Panc1 (cell line): ENCODE results near the gene NRK. TPM values are rescaled to one million over a fixed set of nuclear protein-coding genes. Genes with fewer than 3 reads are reported as not detected.

Experiments
- ATAC-seq: fragments of 200-7000 bp; cut with Tn5 transposase; 2 replicates; pipeline ENCODE4 v1.9.1; 2020; ENCODE audit warnings: mild to moderate bottlenecking, moderate library complexity
- Bru-seq: library from RNA; stranded (reverse); fragments of 400-500 nt; gene quantifications from one replicate; lab custom pipeline; 2021; lab: Mats Ljungman, UMichigan
- BruChase-seq, 2 experiments: library from RNA; stranded (reverse); fragments of 400-500 nt; gene quantifications; one replicate each; lab custom pipeline; 2021; lab: Mats Ljungman, UMichigan
- BruUV-seq: library from RNA; stranded (reverse); fragments of 400-500 nt; replicated peaks from 2 replicates; lab custom pipeline; 2021; lab: Mats Ljungman, UMichigan
- CTCF ChIA-PET: fragments of 300-600 bp; sonication (Branson Sonifier 250); formaldehyde crosslinking; loops from one replicate; lab custom pipeline; 2022; ENCODE audit warnings: antibody characterized with exemption; lab: Charles Lee
- POLR2A ChIA-PET: fragments of 300-600 bp; sonication (Branson Sonifier 250); formaldehyde crosslinking; loops from one replicate; lab custom pipeline; 2022; ENCODE audit warnings: antibody characterized with exemption; lab: Charles Lee
- DNase-seq: peaks from one replicate; pipeline ENCODE4 v3.0.0-alpha.2; 2010; ENCODE audit warnings: low read depth, low spot score
- H3K27ac ChIP-seq: 2 replicates; pipeline ENCODE4 v1.5.1; 2011; ENCODE audit warnings: mild to moderate bottlenecking, low read length, inconsistent platforms
- H3K27me3 ChIP-seq: fragments of 200-500 bp; sonication (Bioruptor generic); 2 replicates; pipeline ENCODE4 v1.6.0; 2014; ENCODE audit warnings: low read length, inconsistent platforms; ENCODE audit not compliant: control insufficient read depth, insufficient read depth
- H3K36me3 ChIP-seq: fragments of 200-500 bp; sonication (Bioruptor generic); 2 replicates; pipeline ENCODE4 v1.5.1; 2014; ENCODE audit warnings: inconsistent platforms, mild to moderate bottlenecking, low read length, moderate library complexity; ENCODE audit not compliant: control insufficient read depth, insufficient read depth
- H3K4me1 ChIP-seq: 2 replicates; pipeline ENCODE4 v1.5.1; 2011; ENCODE audit warnings: inconsistent platforms, mild to moderate bottlenecking, low read length, moderate library complexity; ENCODE audit not compliant: control insufficient read depth, insufficient read depth
- H3K4me3 ChIP-seq, 2 experiments: 2 replicates each; pipeline ENCODE4 v1.5.1; 2011 to 2012; ENCODE audit warnings: low read depth in 2 of 2, low read length in 2 of 2, mild to moderate bottlenecking in 2 of 2, inconsistent platforms in 1 of 2, moderate library complexity in 1 of 2
- H3K9me3 ChIP-seq: fragments of 200-500 bp; sonication (Bioruptor generic); 2 replicates; pipeline ENCODE4 v1.5.1; 2014; ENCODE audit warnings: low read depth, mild to moderate bottlenecking, inconsistent platforms, low read length, moderate library complexity; ENCODE audit not compliant: control insufficient read depth, insufficient read depth
- POLR2AphosphoS5 ChIP-seq: IDR thresholded peaks from 2 replicates; pipeline ENCODE4 v1.6.1; 2012; ENCODE audit warnings: mild to moderate bottlenecking, low read depth, low read length, moderate library complexity
- SIN3A ChIP-seq: IDR thresholded peaks from 2 replicates; pipeline ENCODE4 v1.6.1; 2012; ENCODE audit warnings: low read depth, mild to moderate bottlenecking, low read length, moderate library complexity, borderline replicate concordance; ENCODE audit not compliant: insufficient read depth
- TCF7L2 ChIP-seq: IDR thresholded peaks from 2 replicates; pipeline ENCODE4 v1.6.1; 2011; ENCODE audit warnings: mild to moderate bottlenecking, low read depth, low read length, inconsistent platforms
- in situ Hi-C: cut with HindIII; loops from 2 replicates; pipeline ENCODE4 v1.10.0; 2016; ENCODE audit warnings: low sequenced_read_pairs, low pct_unique_long_range_greater_than_20kb
- intact Hi-C: fragments of 100-400 bp; cut with micrococcal nuclease; formaldehyde crosslinking; loops from one replicate; pipeline ENCODE4 v1.10.0; 2022; ENCODE audit not compliant: unreplicated experiment
- long read RNA-seq: library from polyadenylated mRNA; unstranded; transcript quantifications from one replicate; pipeline ENCODE4 v2.0.0, GENCODE V29; 2021; ENCODE audit not compliant: unreplicated experiment
- polyA plus RNA-seq: library from polyadenylated mRNA; unstranded; fragments of >200 nt; gene quantifications from one replicate; pipeline ENCODE4 v1.2.1, GENCODE V29; 2012; ENCODE audit warnings: missing spikeins; ENCODE audit not compliant: insufficient read length
- total RNA-seq: library from RNA; stranded (reverse); gene quantifications from one replicate; pipeline ENCODE4 v1.2.1, GENCODE V29; 2021; ENCODE audit not compliant: unreplicated experiment
- TF ChIP-seq, protein P1 (sequence below): fragments of 450-650 bp; IDR thresholded peaks from 2 replicates; pipeline ENCODE4 v1.5.1; 2017; ENCODE audit warnings: mild to moderate bottlenecking
- TF ChIP-seq, protein P2 (sequence below), 2 experiments: IDR thresholded peaks; 2 replicates each; pipeline ENCODE4 v1.6.1; 2011 to 2012; ENCODE audit warnings: low read depth in 2 of 2, control low read depth in 1 of 2, low read length in 1 of 2, mild to moderate bottlenecking in 1 of 2, moderate library complexity in 1 of 2; ENCODE audit not compliant: insufficient read depth in 1 of 2

NRK gene, protein sequence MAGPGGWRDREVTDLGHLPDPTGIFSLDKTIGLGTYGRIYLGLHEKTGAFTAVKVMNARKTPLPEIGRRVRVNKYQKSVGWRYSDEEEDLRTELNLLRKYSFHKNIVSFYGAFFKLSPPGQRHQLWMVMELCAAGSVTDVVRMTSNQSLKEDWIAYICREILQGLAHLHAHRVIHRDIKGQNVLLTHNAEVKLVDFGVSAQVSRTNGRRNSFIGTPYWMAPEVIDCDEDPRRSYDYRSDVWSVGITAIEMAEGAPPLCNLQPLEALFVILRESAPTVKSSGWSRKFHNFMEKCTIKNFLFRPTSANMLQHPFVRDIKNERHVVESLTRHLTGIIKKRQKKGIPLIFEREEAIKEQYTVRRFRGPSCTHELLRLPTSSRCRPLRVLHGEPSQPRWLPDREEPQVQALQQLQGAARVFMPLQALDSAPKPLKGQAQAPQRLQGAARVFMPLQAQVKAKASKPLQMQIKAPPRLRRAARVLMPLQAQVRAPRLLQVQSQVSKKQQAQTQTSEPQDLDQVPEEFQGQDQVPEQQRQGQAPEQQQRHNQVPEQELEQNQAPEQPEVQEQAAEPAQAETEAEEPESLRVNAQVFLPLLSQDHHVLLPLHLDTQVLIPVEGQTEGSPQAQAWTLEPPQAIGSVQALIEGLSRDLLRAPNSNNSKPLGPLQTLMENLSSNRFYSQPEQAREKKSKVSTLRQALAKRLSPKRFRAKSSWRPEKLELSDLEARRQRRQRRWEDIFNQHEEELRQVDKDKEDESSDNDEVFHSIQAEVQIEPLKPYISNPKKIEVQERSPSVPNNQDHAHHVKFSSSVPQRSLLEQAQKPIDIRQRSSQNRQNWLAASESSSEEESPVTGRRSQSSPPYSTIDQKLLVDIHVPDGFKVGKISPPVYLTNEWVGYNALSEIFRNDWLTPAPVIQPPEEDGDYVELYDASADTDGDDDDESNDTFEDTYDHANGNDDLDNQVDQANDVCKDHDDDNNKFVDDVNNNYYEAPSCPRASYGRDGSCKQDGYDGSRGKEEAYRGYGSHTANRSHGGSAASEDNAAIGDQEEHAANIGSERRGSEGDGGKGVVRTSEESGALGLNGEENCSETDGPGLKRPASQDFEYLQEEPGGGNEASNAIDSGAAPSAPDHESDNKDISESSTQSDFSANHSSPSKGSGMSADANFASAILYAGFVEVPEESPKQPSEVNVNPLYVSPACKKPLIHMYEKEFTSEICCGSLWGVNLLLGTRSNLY (N-terminal part only)
- total RNA-seq (0.03 TPM), Bru-seq, nascent RNA (not detected), BruChase-seq, experiment 1, labeled RNA remaining after a 2-hour chase (not detected), BruChase-seq, experiment 2, labeled RNA remaining after a 6-hour chase (percentile 1 among the genes with signal in this experiment)
- polyA plus RNA-seq: not detected
- long read RNA-seq: 0 reads

DNA sequence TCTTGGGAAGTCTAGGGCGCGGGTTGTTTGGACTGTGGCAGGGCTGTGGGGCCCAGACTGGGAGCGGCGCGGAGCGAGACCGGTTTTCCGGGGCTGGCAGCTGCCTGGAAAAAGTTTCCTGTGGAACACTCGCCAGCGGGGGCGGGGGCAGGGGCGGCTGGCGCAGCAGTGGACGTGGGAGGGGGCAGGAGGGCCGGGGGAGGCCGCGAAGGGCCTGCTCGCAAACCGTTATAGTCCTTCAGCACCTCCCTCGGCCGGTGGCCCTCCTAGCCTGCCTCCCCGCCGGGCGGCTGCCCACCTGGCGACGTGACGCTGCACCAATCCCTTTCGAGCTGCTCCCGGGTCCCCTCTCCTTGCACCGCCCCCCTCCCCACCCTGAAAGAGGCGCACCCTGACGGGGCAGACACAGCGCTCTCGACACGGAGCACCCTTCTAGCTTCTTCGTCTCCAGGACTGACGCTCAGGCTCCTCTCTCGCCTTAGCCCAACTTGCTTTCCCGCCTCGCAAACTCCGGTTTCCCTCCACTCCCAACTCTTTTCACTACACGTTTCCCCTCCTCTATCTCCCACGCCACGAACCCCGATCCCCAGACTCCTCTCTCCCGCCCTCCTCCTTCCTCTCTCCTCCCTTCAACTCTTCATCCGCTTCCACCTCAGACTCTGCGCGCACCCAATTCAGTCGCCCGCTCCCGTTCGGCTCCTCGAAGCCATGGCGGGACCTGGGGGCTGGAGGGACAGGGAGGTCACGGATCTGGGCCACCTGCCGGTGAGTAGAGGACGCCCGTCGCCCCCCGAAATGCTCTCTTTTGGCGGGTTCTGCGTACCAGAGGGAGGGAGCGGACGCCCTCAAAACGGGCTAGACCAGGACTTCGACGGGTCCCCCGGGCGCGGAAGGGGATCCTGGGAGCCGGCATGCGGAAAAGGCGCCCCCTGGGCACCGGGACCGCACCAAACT lies at the start of gene NRK:
TSS of gene NRK (plus strand) at position 402 of the 954 bp plus-strand sequence. CDS start at position 709, 307 bp downstream.
- BruUV-seq: no TSS peak
- H3K4me1 ChIP-seq: no peaks in the 10 kb centered on the region
- no peak within 1 kb of the TSS for H3K27ac ChIP-seq
- no peaks in the 10 kb centered on the region for H3K36me3 ChIP-seq
- intact Hi-C loops: no loop called here
- H3K9me3 ChIP-seq: no peaks in the 10 kb centered on the region
- CTCF ChIA-PET: no interaction called here
- H3K4me3 ChIP-seq: no peak within 1 kb of the TSS
- DNase-seq (no peak), ATAC-seq (no peak)
- H3K27me3 ChIP-seq: no peaks in the 10 kb centered on the region; the same call in 1 of the 2 replicates
- POLR2A ChIA-PET: no interaction called here
- in situ Hi-C loops: no loop called here
- TF ChIP-seq, protein P1, sequence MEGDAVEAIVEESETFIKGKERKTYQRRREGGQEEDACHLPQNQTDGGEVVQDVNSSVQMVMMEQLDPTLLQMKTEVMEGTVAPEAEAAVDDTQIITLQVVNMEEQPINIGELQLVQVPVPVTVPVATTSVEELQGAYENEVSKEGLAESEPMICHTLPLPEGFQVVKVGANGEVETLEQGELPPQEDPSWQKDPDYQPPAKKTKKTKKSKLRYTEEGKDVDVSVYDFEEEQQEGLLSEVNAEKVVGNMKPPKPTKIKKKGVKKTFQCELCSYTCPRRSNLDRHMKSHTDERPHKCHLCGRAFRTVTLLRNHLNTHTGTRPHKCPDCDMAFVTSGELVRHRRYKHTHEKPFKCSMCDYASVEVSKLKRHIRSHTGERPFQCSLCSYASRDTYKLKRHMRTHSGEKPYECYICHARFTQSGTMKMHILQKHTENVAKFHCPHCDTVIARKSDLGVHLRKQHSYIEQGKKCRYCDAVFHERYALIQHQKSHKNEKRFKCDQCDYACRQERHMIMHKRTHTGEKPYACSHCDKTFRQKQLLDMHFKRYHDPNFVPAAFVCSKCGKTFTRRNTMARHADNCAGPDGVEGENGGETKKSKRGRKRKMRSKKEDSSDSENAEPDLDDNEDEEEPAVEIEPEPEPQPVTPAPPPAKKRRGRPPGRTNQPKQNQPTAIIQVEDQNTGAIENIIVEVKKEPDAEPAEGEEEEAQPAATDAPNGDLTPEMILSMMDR: no peak
- TF ChIP-seq, protein P2, sequence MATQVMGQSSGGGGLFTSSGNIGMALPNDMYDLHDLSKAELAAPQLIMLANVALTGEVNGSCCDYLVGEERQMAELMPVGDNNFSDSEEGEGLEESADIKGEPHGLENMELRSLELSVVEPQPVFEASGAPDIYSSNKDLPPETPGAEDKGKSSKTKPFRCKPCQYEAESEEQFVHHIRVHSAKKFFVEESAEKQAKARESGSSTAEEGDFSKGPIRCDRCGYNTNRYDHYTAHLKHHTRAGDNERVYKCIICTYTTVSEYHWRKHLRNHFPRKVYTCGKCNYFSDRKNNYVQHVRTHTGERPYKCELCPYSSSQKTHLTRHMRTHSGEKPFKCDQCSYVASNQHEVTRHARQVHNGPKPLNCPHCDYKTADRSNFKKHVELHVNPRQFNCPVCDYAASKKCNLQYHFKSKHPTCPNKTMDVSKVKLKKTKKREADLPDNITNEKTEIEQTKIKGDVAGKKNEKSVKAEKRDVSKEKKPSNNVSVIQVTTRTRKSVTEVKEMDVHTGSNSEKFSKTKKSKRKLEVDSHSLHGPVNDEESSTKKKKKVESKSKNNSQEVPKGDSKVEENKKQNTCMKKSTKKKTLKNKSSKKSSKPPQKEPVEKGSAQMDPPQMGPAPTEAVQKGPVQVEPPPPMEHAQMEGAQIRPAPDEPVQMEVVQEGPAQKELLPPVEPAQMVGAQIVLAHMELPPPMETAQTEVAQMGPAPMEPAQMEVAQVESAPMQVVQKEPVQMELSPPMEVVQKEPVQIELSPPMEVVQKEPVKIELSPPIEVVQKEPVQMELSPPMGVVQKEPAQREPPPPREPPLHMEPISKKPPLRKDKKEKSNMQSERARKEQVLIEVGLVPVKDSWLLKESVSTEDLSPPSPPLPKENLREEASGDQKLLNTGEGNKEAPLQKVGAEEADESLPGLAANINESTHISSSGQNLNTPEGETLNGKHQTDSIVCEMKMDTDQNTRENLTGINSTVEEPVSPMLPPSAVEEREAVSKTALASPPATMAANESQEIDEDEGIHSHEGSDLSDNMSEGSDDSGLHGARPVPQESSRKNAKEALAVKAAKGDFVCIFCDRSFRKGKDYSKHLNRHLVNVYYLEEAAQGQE (IDR thresholded peaks at IDR 0.05; ENCODE audit: insufficient read depth in 1 of 2, low read depth in 2 of 2, low read length in 1 of 2): no peak
- no peak for TF ChIP-seq TCF7L2
- no peak for TF ChIP-seq SIN3A
- TF ChIP-seq POLR2AphosphoS5: no peak
